Measurements from ENCODE around the gene CDHR3. TPM values are rescaled to one million over a fixed set of nuclear protein-coding genes. Genes with fewer than 3 reads are reported as not detected.

Gene CDHR3
- total and polyA plus RNA-seq, 9 of the 15 experiments (the other 6 are each of a cell fraction or from before 2014, with no cell fraction given): 0.03 to 0.66 (median 0.24) TPM; not detected in 1

- no peaks in the 10 kb centered on the region for H3K9me1 ChIP-seq (ENCODE audit: control insufficient read depth, insufficient read depth, low read length)
- peaks cover 0 to 13% of the 10 kb centered on the region in 2 experiments; a peak in 3 of 5 replicates for H3K4me1 ChIP-seq (replicated peaks in 1 of 2; ENCODE audit: control insufficient read depth in 2 of 2, insufficient read depth in 2 of 2, low read length in 2 of 2)
- in situ Hi-C loops (cut with MboI) (loop anchor here (5.0 kb wide), 2 partner anchors 289 to 394 kb away; no protein-coding TSS in a partner anchor), intact Hi-C loops (cut with micrococcal nuclease) (loop anchor here (1.0 to 2.0 kb wide), 2 partner anchors 30 to 107 kb away; no protein-coding TSS in a partner anchor)
- H4K20me1 ChIP-seq (replicated peaks; ENCODE audit: control insufficient read depth, insufficient read depth, low read length): peaks cover 7% of the 10 kb centered on the region; the same call in 1 of the 2 replicates
- POLR2A ChIA-PET: interaction anchor here (1.2 kb wide), 1 partner anchor 18 kb away, joined by 4 read pairs; no protein-coding TSS in a partner anchor
- H3K79me2 ChIP-seq (ENCODE audit: control insufficient read depth, insufficient read depth, low read length): no peaks in the 10 kb centered on the region
- no peaks in the 10 kb centered on the region for H3K9me3 ChIP-seq (replicated peaks; ENCODE audit: control insufficient read depth, insufficient read depth, low read depth, low read length)
- H3K27me3 ChIP-seq (ENCODE audit: control insufficient read depth in 2 of 2, insufficient read depth in 2 of 2, low read length in 2 of 2): peaks cover 5 to 34% of the 10 kb centered on the region in 2 experiments; a peak in 4 of 5 replicates
- no peaks in the 10 kb centered on the region for H3K36me3 ChIP-seq (ENCODE audit: control insufficient read depth, insufficient read depth, low read length)
- H3K4me2 ChIP-seq (ENCODE audit: insufficient read depth, low read length): no peak overlapping the region
- H3K9ac ChIP-seq (ENCODE audit: insufficient read depth in 1 of 2, low read depth in 2 of 2, low read length in 2 of 2): no peak overlapping the region
- 25% methylated on average over 6 of the region's 6 CpGs for WGBS (ENCODE audit: insufficient coverage, low coverage, missing lambda C conversion rate)
- BruUV-seq (replicated peaks): no TSS peak
- CTCF ChIA-PET (ENCODE audit: low intra/inter-chr PET ratio): interaction anchor here (0.6 to 5.4 kb wide), 6 partner anchors 16 to 623 kb away, joined by 3 to 88 read pairs (median 5); no protein-coding TSS in a partner anchor
- peak; percentile 87 to 95 (median 93) for DNase-seq (ENCODE audit: extremely low read depth in 1 of 4, low spot score in 3 of 4)
- peak; percentile 96 for FAIRE-seq
- H2AFZ ChIP-seq (ENCODE audit: low read depth, low read length): peak overlapping the region; percentile 49; the same call in 1 of the 2 replicates
- ATAC-seq: peak; percentile 91
- no peak overlapping the region for H3K27ac ChIP-seq (ENCODE audit: extremely low read depth, low read depth, low read length)
- H3K4me3 ChIP-seq: no peak overlapping the region
- no peak for TF ChIP-seq ZNF639 (CRISPR knock-in tag; conservative IDR thresholded peaks at IDR 0.05 in 1 of 2, IDR thresholded peaks at IDR 0.05 in 1 of 2)
- TF ChIP-seq ZFP1 (CRISPR knock-in tag; IDR thresholded peaks at IDR 0.05): no peak
- 0 out of 2 replicates have a peak, but pooled peaks have one; percentile 12 for TF ChIP-seq CXXC5 (CRISPR knock-in tag; IDR thresholded peaks at IDR 0.05)
- no peak for TF ChIP-seq HOXB6 (CRISPR knock-in tag; IDR thresholded peaks at IDR 0.05; ENCODE audit: borderline replicate concordance)
- TF ChIP-seq ZFP36 (IDR thresholded peaks at IDR 0.05; ENCODE audit: low read depth, low read length, partially characterized antibody): peak; percentile 40
- TF ChIP-seq NR2C2 (CRISPR knock-in tag; IDR thresholded peaks at IDR 0.05): 0 out of 2 replicates have a peak, but pooled peaks have one; percentile 17
- no peak for TF ChIP-seq NR2C2 (tag; IDR thresholded peaks at IDR 0.05)
- peak; percentile 31; the same call in 1 of the 2 replicates for TF ChIP-seq CBFA2T3 (IDR thresholded peaks at IDR 0.05)
- TF ChIP-seq TCF3 (CRISPR knock-in tag; IDR thresholded peaks at IDR 0.05): peak; percentile 42
- TF ChIP-seq ATF7 (IDR thresholded peaks at IDR 0.05): 0 out of 2 replicates have a peak, but pooled peaks have one; percentile 43
- TF ChIP-seq SIN3B (IDR thresholded peaks at IDR 0.05; ENCODE audit: low read depth): no peak
- peak; percentile 37 for TF ChIP-seq MEIS2 (IDR thresholded peaks at IDR 0.05; ENCODE audit: partially characterized antibody)
- TF ChIP-seq TEAD4 (IDR thresholded peaks at IDR 0.05; ENCODE audit: low read length): peak; percentile 39; the same call in 1 of the 2 replicates
- no peak for TF ChIP-seq TEAD4 (CRISPR knock-in tag; IDR thresholded peaks at IDR 0.05; ENCODE audit: borderline replicate concordance)
- TF ChIP-seq ZSCAN32 (CRISPR knock-in tag; IDR thresholded peaks at IDR 0.05): no peak
- no peak for TF ChIP-seq ZNF197 (CRISPR knock-in tag; IDR thresholded peaks at IDR 0.05; ENCODE audit: low read depth)
- peak; percentile 57; the same call in 1 of the 2 replicates for TF ChIP-seq KLF16 (IDR thresholded peaks at IDR 0.05)
- no peak for TF ChIP-seq MCM3 (IDR thresholded peaks at IDR 0.05)
- no peak for TF ChIP-seq NUFIP1 (IDR thresholded peaks at IDR 0.05; ENCODE audit: partially characterized antibody)
- TF ChIP-seq ZNF253 (CRISPR knock-in tag; conservative IDR thresholded peaks at IDR 0.05): no peak
Measured at GRCh38 chr7:106041140-106041717, 78.2 kb downstream of the CDHR3 start.

Data from K562 (cell line).